HG03064 (cell line): ENCODE measurements around the gene IL20RA.

Experiments
- ATAC-seq: cut with Tn5 transposase; IDR thresholded peaks from one replicate; pipeline ENCODE4 v1.9.1; 2021; ENCODE audit warnings: low read depth; ENCODE audit not compliant: unreplicated experiment

The IL20RA gene

DNA sequence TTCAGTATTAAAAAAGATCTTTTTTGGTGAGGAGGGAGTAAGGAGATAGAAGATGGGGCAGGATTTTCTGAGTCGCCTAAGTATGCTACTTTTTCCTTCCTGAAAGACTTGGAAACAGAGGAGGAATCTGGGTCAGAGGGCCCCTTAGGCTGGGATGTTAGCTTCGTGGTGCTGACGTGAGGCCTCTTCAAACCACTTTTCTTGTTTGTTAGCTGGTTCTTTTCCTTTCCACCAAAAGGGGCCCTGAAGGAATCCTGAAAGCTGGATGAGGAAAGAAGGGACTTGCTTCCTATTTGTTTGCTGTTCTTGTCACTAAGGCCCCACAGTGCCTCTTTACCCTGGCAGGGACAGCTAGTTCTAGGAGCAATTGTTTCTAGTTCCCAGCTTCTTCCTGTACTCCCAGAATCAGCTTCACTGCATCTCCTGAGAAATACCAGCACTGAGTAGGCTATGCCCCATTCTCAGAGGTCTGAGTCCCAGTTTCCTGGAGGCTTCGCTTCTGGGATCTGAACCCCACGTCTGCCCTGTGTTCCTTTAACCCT is 2.2 kb upstream of the IL20RA start:
- ATAC-seq = no peak

DNA sequence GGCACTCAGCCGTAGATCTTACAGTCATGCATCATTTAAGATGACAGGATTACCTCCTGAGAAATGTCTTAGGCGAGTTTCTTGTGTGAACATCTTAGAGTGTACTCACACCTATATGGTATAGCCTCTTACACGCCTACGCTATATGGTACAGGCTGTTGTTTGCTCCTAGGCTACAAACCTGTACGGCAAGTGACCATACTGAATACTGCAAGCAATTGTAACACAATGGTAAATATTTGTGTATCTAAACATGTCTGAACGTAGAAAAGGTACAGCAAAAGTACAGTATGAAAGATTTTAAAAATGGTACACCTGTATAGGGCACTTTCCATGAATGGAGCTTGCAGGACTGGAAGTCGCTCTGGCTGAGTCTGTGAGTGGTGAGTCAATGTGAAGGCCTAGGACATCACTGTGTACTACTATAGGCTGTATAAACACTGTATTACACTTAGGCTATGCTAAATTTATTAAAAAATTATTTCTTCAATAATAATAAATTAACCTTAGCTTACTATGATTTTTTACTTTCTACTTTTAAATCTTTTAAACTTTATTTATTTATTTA is 541 bp upstream of the IL20RA start:
- no peak for ATAC-seq

- ATAC-seq = no peak
Observed at GRCh38 chr6:137043710-137044365, 927 bp downstream of the IL20RA start.

- no peak for ATAC-seq
Observed at GRCh38 chr6:137040393-137040792, 4.4 kb downstream of the IL20RA start.

GRCh38 chr6:137039010-137039409 is 5.8 kb downstream of the IL20RA start:
- no peak for ATAC-seq

GRCh38 chr6:137036566-137037300 is 8.0 kb downstream of the IL20RA start:
- no peak for ATAC-seq

DNA sequence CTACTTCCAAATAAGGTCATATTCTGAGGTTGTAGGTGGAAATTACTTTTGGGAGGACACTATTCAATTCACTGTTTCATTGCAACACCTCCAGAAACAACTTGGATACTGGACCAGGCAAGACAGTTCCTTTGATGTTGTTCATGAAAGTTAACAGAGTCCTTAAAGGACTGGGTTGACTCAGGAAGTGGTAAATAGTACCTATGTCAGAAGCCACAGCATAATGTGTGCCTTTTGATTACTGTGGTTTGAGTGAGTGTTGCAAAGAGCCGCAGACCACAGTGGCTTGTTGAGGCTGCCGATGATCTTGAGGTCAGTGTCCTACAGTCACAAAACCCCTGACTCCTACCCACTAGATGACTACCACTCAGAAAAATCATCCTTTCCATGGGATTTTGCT is 10.9 kb downstream of the IL20RA start:
- ATAC-seq = peak; percentile 91

DNA sequence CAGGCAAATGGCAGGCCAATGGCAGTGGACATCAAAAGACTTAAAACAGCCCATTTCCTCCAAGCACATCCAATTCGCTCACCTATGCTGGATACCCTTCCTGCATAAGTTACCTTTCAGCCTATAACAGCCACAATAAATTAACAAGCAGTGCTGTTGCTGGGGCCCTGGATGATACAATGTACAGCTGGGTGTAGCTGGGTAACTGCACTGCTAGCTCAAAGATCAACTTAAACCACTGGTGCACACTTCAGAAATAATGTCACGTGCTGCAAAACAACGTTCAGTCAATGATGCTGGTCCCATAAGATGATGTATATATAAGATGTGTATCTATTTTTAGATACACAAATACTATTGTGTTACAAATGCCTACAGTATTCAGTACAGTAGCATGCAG is 13.6 kb downstream of the IL20RA start:
- ATAC-seq = no peak

DNA sequence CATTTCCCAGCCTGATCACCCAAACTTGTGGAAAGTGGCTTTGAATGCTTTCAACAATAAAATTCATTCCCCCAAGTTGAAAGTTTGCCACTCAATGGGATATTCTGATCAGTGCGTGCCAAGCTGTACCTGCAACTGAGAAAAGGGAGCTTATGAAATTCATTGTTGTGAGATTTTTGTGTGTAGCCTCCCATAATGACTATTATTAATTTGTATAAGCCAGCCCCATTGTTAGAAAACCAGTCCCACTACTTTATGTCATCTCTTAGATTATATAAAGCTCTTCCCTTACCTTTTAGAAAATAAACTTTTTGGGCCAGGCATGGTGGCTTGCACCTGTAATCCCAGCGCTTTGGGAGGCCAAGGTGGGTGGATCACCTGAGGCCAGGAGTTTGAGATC is 15.9 kb downstream of the IL20RA start:
- ATAC-seq = no peak

DNA sequence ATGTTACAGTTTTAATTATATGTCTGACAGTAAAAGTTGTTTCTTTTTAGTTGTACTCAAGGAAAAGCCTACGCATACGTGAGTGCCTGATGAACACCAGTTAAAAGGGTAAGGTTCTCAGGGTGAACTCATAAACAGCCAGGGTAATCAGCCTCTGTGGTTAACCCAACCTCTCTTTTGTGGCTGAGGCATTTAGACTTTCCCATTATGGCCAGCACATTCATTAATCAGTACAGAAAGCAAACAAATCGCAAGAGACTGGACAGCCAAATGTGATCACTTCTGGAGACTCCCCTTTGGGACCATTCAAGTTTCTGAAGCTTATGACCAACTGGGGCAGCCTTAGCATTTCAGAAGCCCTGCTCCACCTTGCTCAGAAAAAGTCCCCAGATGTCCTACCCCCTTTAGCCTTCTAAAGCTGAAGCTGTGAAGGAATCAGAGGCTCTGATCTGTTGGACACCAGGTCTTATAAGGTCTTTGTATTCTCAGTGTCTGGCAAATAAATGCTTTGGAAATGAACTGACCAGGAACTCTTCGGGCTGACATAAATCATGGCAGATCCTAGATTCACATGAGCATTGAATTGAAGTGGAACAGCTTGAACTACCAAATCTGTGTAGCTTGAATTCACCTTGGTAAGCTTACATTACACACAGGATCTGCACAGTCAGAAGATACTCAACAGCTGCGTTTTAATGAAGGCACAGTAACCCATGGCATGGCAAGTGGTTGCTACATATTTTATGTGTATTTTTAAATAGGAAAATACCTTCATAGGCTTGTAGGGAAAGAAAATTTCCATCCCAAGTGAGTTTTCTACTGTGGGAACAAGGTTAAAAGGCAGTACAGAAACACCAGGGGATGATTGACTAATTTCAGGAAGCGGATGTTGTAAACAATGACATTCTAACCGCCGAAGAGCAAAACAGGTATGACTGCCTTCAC is 18.7 kb downstream of the IL20RA start:
- no peak for ATAC-seq

GRCh38 chr6:137024237-137024990 is 20.4 kb downstream of the IL20RA start:
- no peak for ATAC-seq

DNA sequence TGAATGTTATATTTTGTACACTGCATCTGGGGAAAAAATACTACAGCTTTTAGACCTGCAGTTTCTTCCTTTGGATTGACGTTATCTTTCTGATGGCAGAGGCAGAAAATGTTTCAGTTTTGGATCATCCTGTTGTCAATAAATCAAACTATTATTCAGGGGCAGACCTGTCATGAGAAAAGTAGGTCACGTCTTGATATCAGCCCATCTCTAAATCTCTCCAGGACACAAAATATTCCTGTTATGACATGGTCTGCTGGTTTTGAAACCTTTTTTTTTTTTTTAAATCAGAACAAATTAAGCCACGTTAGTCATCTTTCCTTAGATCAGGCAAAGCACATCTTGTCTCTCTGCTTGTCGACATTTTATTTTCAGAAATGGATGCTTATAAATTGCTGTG is 24.0 kb downstream of the IL20RA start:
- no peak for ATAC-seq

DNA sequence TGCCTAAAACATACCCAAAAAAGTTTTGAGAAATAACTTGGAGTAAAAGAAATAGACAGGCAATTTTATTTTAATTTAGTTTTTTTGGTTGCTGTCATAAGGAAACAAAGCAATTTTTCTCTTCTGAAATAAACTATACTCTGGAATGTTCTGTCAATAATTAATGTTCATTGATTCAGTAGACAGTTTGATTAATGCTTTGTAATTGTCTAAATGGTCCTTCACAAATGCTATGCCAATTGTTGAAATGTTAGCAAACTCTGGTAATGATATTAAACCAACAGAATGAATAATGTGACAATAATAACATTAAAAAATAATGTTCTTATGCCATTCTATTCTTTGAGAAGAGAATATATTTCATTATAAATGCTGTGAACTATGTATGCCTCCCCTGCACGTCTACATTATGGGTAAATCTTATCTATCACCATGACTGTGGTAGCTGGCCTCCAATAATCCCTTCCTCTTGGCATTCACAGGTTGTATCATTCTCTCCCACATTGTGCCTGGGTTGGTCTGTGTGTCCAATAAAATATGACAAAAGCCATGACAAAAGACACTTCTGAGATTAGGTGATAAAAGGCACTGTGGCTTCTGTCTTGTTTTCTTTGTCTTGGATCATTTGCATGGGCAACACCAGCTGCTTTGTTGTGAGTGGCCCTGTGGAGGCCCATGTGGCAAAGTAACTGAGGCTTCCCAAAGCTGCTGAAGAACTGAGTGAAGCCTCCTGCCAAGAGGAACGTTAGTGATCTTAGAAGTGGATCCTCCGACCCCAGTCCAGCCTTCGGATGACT is 25.1 kb downstream of the IL20RA start:
- ATAC-seq = no peak

- ATAC-seq = no peak
Observed at GRCh38 chr6:137017081-137017480, 27.7 kb downstream of the IL20RA start.

- no peak for ATAC-seq
Observed at GRCh38 chr6:137016356-137016755, 28.4 kb downstream of the IL20RA start.

GRCh38 chr6:137015943-137016342 is 28.8 kb downstream of the IL20RA start:
- no peak for ATAC-seq

DNA sequence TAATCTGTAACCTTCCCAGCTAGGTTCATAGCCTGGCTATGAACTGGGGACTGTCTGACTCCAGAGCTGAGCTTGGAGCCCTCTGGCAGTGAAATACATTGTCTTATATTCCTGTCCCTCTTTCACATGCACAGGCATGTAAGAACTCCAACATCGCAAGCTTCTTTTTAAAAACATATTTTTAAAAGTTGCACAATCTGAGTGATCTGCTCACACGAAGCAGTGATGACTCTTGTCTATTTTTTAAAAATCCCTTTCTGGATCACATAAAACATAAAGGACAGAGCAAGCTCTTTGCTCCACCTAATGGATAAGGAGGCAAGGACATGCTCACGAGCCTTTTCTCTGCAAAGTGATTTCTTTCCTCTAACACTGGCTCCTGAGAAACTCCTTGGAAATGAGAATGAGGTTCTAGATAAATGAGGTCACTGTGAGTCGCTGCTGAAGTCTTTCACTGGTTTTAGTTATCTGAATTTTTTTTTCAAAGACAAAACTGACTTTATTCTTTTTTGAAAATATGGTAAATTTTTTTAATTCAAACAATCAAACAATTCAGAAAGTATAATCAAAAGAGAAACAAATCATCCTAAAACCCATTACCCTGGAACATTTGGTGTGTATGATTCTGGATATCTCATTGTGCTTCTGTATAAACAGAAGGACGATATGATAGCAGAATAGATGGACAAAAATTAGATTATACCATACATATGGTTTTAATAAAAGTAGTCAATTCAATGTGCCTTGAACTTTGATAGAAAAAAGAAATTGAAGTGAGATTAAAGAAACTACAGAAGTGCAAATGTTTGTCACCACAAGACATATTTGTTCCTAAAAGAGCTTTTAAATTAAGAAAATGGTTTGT is 30.8 kb downstream of the IL20RA start:
- ATAC-seq = no peak

DNA sequence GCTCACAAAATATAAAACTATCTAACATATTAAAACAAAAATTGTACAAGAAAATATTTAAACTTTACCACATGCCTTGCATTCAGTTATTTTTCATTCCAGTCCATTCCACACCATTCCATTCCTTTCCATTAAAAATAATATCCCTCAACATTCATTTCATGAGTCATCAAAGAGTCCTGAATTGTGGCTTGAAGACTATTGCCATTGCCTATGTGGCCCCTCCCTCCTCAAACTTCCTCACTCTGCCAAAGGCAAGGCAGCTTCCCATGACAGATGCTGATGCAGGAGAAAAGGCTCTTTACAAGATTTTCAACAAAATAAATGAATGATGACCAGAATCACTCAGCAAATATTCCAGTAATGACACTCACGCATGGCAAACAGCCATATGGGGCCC is 31.7 kb downstream of the IL20RA start:
- ATAC-seq = no peak
